A549 (cell line): ENCODE data around the gene FUT3. TPM values are rescaled to one million over a fixed set of nuclear protein-coding genes. Genes with fewer than 3 reads are reported as not detected.

ENCODE experiments used
- ATAC-seq, 2 experiments: fragments of 200-7000 bp in 1 of 2; fragments of >200 bp in 1 of 2; cut with Nextera tagmentation in 1 of 2; cut with Tn5 transposase in 1 of 2; 3 replicates each; pipeline versions ENCODE4 v1.8.0 to v1.9.1; 2018 to 2020; ENCODE audit warnings: mild to moderate bottlenecking in 1 of 2, moderate library complexity in 1 of 2
- CTCF ChIA-PET: fragments of 300-600 bp; sonication (Branson Sonifier 250); formaldehyde crosslinking; extraction: SDS; loops from one replicate; lab custom pipeline; 2021; ENCODE audit warnings: antibody characterized with exemption, inconsistent platforms; lab: Yijun Ruan, JAX
- POLR2A ChIA-PET: fragments of 350-600 bp; formaldehyde crosslinking; extraction: SDS; loops from one replicate; lab custom pipeline; 2021; ENCODE audit warnings: antibody characterized with exemption, inconsistent platforms; lab: Yijun Ruan, JAX
- DNase-seq, 2 experiments: peaks; one replicate each; pipeline versions ENCODE4 v3.0.0 to v3.0.0-alpha.2; 2011 to 2016; ENCODE audit warnings: low read depth in 1 of 2, low spot score in 1 of 2
- FAIRE-seq: peaks from 2 replicates; lab custom pipeline; 2011; peaks lifted over from hg19 to GRCh38; lab: Jason Lieb, UNC
- H3K27ac ChIP-seq, 2 experiments: fragments of >200 bp; sonication (Bioruptor Twin); formaldehyde crosslinking; 3 replicates each; pipeline ENCODE4 v1.5.1; 2016 to 2017
- H3K4me1 ChIP-seq: fragments of >200 bp; sonication (Bioruptor Twin); formaldehyde crosslinking; 3 replicates; pipeline ENCODE4 v1.6.1; 2016
- H3K4me2 ChIP-seq: fragments of >200 bp; sonication (Bioruptor Twin); formaldehyde crosslinking; 3 replicates; pipeline ENCODE4 v1.6.1; 2016
- H3K4me3 ChIP-seq: fragments of >200 bp; sonication (Bioruptor Twin); formaldehyde crosslinking; 3 replicates; pipeline ENCODE4 v1.5.1; 2016
- H3K9me3 ChIP-seq: fragments of >200 bp; sonication (Bioruptor Twin); formaldehyde crosslinking; 3 replicates; pipeline ENCODE4 v1.6.1; 2016
- ATOH8 ChIP-seq: fragments of 250-450 bp; sonication (Bioruptor Pico); IDR thresholded peaks from 2 replicates; pipeline ENCODE4 v1.5.0; 2020; ENCODE audit warnings: low read depth, mild to moderate bottlenecking, moderate library complexity
- BCL3 ChIP-seq: fragments of >200 bp; sonication (Bioruptor Twin); formaldehyde crosslinking; IDR thresholded peaks from 3 replicates; pipeline ENCODE4 v1.6.1; 2016
- BHLHE40 ChIP-seq: IDR thresholded peaks from 2 replicates; pipeline ENCODE4 v1.6.1; 2012; ENCODE audit warnings: low read depth, low read length, inconsistent platforms
- CEBPB ChIP-seq, 2 experiments: fragments of >200 bp in 1 of 2; sonication (Bioruptor Twin) in 1 of 2; formaldehyde crosslinking in 1 of 2; IDR thresholded peaks; 2 replicates each; pipeline ENCODE4 v1.6.1; 2012 to 2016
- CHD2 ChIP-seq: fragments of 150-350 bp; IDR thresholded peaks from 2 replicates; pipeline ENCODE4 v1.6.1; 2014; ENCODE audit warnings: low read length; ENCODE audit not compliant: partially characterized antibody
- ELK1 ChIP-seq: fragments of 150-350 bp; IDR thresholded peaks from 2 replicates; pipeline ENCODE4 v1.6.1; 2014; ENCODE audit warnings: low read depth, mild to moderate bottlenecking, low read length
- FOSL2 ChIP-seq, 2 experiments: fragments of 450-650 bp in 1 of 2; fragments of >200 bp in 1 of 2; sonication (Bioruptor Twin) in 1 of 2; formaldehyde crosslinking; IDR thresholded peaks; 2 replicates each; pipeline versions ENCODE4 v1.5.0 to v1.6.1; 2016 to 2020; ENCODE audit warnings: mild to moderate bottlenecking in 1 of 2, moderate library complexity in 1 of 2
- HDAC2 ChIP-seq: fragments of 200-600 bp; sonication (generic); IDR thresholded peaks from 2 replicates; pipeline ENCODE4 v1.6.1; 2016
- HES2 ChIP-seq: fragments of >200 bp; sonication (Bioruptor Twin); formaldehyde crosslinking; IDR thresholded peaks from 2 replicates; pipeline ENCODE4 v1.6.1; 2016
- HOXA7 ChIP-seq: fragments of 250-450 bp; sonication (Bioruptor Pico); IDR thresholded peaks from 2 replicates; pipeline ENCODE4 v1.5.0; 2020; ENCODE audit warnings: mild to moderate bottlenecking, moderate library complexity
- JUN ChIP-seq, 2 experiments: fragments of >200 bp; sonication (Bioruptor Twin); formaldehyde crosslinking; IDR thresholded peaks; 2 replicates in 1 of 2; 3 replicates in 1 of 2; pipeline ENCODE4 v1.6.1; 2016 to 2017
- MAFK ChIP-seq: fragments of 450-650 bp; IDR thresholded peaks from 2 replicates; pipeline ENCODE4 v1.6.1; 2014; ENCODE audit not compliant: partially characterized antibody
- MAX ChIP-seq: IDR thresholded peaks from 2 replicates; pipeline ENCODE4 v1.6.1; 2012
- MYC ChIP-seq: IDR thresholded peaks from 2 replicates; pipeline ENCODE4 v1.6.1; 2012; ENCODE audit warnings: mild to moderate bottlenecking, inconsistent platforms, low read length, improper control_type of control experiment, borderline replicate concordance
- NR3C1 ChIP-seq: fragments of >200 bp; sonication (Bioruptor Twin); formaldehyde crosslinking; IDR thresholded peaks from 3 replicates; pipeline ENCODE4 v1.6.1; 2017
- SMC3 ChIP-seq: fragments of >200 bp; sonication (Bioruptor Twin); formaldehyde crosslinking; IDR thresholded peaks from 3 replicates; pipeline ENCODE4 v1.6.1; 2018; ENCODE audit warnings: inconsistent platforms
- TFCP2L1 ChIP-seq: fragments of 250-450 bp; sonication (Bioruptor Pico); IDR thresholded peaks from 2 replicates; pipeline ENCODE4 v1.5.0; 2021; ENCODE audit warnings: mild to moderate bottlenecking
- WGBS: methylation state at CpG from one replicate; pipeline ENCODE4 v1.1.6; 2017; ENCODE audit errors: missing lambda C conversion rate; 5-methylcytosine and 5-hydroxymethylcytosine counted together
- polyA plus RNA-seq, 4 experiments: library from polyadenylated mRNA; depleted of rRNA in 3 of 4; stranded (reverse); fragments of >200 nt; fragmentation: RNase III in 1 of 4; extraction: RNeasy Plus Mini Kit Qiagen cat#74134 plus additional on column Dnase treatment in 1 of 4; gene quantifications; 2 replicates in 3 of 4; 3 replicates in 1 of 4; pipeline ENCODE4 v1.2.3, GENCODE V29; 2011 to 2017

Gene FUT3
- polyA plus RNA-seq, 2 of the 4 experiments (the other 2 are of a cell fraction) = 0.09 TPM

- Histone ChIP-seq H3K9me3 (no peaks in the 10 kb centered on the region), H3K4me3 (no peak overlapping the region), H3K4me1 (peaks cover 12% of the 10 kb centered on the region; the same call in 2 of the 3 replicates), H3K4me2 (0 out of 3 replicates have a peak overlapping the region, but pooled peaks have one; percentile 38), H3K27ac (no peak overlapping the region)
- 55% methylated on average over 7 of the region's 8 CpGs for WGBS
- no peak for ATAC-seq
- POLR2A ChIA-PET = interaction anchor here (0.6 kb wide), 1 partner anchor 667 kb away, joined by 8 read pairs; no protein-coding TSS in a partner anchor
- no peak for TF ChIP-seq CHD2
- no peak for TF ChIP-seq HES2
- no peak for TF ChIP-seq CEBPB (IDR thresholded peaks at IDR 0.05)
- no peak for TF ChIP-seq MAX
- TF ChIP-seq ELK1 = no peak
- no peak for TF ChIP-seq JUN (IDR thresholded peaks at IDR 0.05)
- TF ChIP-seq FOSL2 (IDR thresholded peaks at IDR 0.05) = no peak
- TF ChIP-seq FOSL2 (CRISPR knock-in tag; IDR thresholded peaks at IDR 0.05) = no peak
- TF ChIP-seq MYC = no peak
- no peak for TF ChIP-seq BCL3
- TF ChIP-seq BHLHE40 = no peak
- DNase-seq = no peak
- CTCF ChIA-PET = interaction anchor here (1.0 to 8.5 kb wide), 4 partner anchors 10 to 27 kb away, joined by 4 to 74 read pairs (median 6); partner anchors contain the start of gene NRTN
- no peak for FAIRE-seq
Measured at GRCh38 chr19:5821521-5822180, 29.6 kb downstream of the FUT3 start.

- ChIA-PET POLR2A (no interaction called here), CTCF (interaction anchor here (0.9 to 8.5 kb wide), 4 partner anchors 9 to 17 kb away, joined by 4 to 74 read pairs (median 6); partner anchors contain the start of gene NRTN)
- Histone ChIP-seq H3K27ac (no peak overlapping the region), H3K4me2 (no peak overlapping the region), H3K4me3 (no peak overlapping the region), H3K4me1 (0 out of 3 replicates have a peak, but pooled peaks cover 7% of the 10 kb centered on the region), H3K9me3 (no peaks in the 10 kb centered on the region)
- no peak for ATAC-seq
- no peak for FAIRE-seq
- WGBS = 49% methylated on average over 6 of the region's 6 CpGs
- no peak for DNase-seq
- TF ChIP-seq TFCP2L1 (CRISPR knock-in tag) (no peak), HDAC2 (no peak), SMC3 (no peak)
Measured at GRCh38 chr19:5820785-5821184, 30.5 kb downstream of the FUT3 start.

- Histone ChIP-seq H3K27ac (no peak overlapping the region), H3K4me2 (no peak overlapping the region), H3K4me1 (0 out of 3 replicates have a peak, but pooled peaks cover 7% of the 10 kb centered on the region), H3K9me3 (no peaks in the 10 kb centered on the region), H3K4me3 (no peak overlapping the region)
- ChIA-PET CTCF (interaction anchor here (0.7 to 2.2 kb wide), 2 partner anchors 15 to 74 kb away, joined by 3 to 14 read pairs; no protein-coding TSS in a partner anchor), POLR2A (no interaction called here)
- ATAC-seq (no peak), FAIRE-seq (no peak), DNase-seq (no peak)
- TF ChIP-seq NR3C1 = no peak
- WGBS = 92% methylated on average over 2 of the region's 10 CpGs
Measured at GRCh38 chr19:5818594-5818993, 32.7 kb downstream of the FUT3 start.

GRCh38 chr19:5817218-5817617 is 34.0 kb downstream of the FUT3 start:
- no peak overlapping the region for H3K27ac ChIP-seq
- no peak overlapping the region for H3K4me2 ChIP-seq
- ATAC-seq (no peak), FAIRE-seq (no peak), DNase-seq (no peak)
- H3K4me3 ChIP-seq = no peak overlapping the region
- H3K9me3 ChIP-seq = no peaks in the 10 kb centered on the region
- H3K4me1 ChIP-seq = 0 out of 3 replicates have a peak, but pooled peaks cover 3% of the 10 kb centered on the region
- ChIA-PET CTCF (no interaction called here), POLR2A (no interaction called here)
- WGBS = 66% methylated on average over 2 of the region's 2 CpGs
- TF ChIP-seq ATOH8 (CRISPR knock-in tag) = no peak
- no peak for TF ChIP-seq HOXA7
- TF ChIP-seq NR3C1 = no peak
- no peak for TF ChIP-seq FOSL2 (IDR thresholded peaks at IDR 0.05)
- no peak for TF ChIP-seq FOSL2 (CRISPR knock-in tag; IDR thresholded peaks at IDR 0.05)
- TF ChIP-seq MAFK = no peak
